Ectodermal cell (in vitro differentiated cells): ENCODE data around the gene TNS1.
A peak's percentile ranks its signal among the peaks of the same experiment; 100 is the strongest.

Source experiments
- H3K27ac ChIP-seq: 2 replicates; pipeline ENCODE4 v1.7.0; 2013; ENCODE audit warnings: mild to moderate bottlenecking, low read depth, low read length; ENCODE audit not compliant: insufficient read depth, poor library complexity, severe bottlenecking
- H3K27me3 ChIP-seq: 2 replicates; pipeline ENCODE4 v1.7.0; 2013; ENCODE audit warnings: mild to moderate bottlenecking, low read length; ENCODE audit not compliant: insufficient read depth, control insufficient read depth, poor library complexity, severe bottlenecking
- H3K36me3 ChIP-seq: one replicate; pipeline ENCODE4 v1.7.0; 2013; ENCODE audit warnings: low read length; ENCODE audit not compliant: control insufficient read depth, insufficient read depth
- H3K4me1 ChIP-seq: one replicate; pipeline ENCODE4 v1.7.0; 2013; ENCODE audit warnings: low read length; ENCODE audit not compliant: control insufficient read depth, insufficient read depth
- H3K4me3 ChIP-seq: 2 replicates; pipeline ENCODE4 v1.7.0; 2013; ENCODE audit warnings: low read depth, low read length, control low read depth; ENCODE audit not compliant: insufficient read depth
- H3K9me3 ChIP-seq: 2 replicates; pipeline ENCODE4 v1.7.0; 2013; ENCODE audit warnings: mild to moderate bottlenecking, low read length, moderate library complexity; ENCODE audit not compliant: control insufficient read depth
- WGBS, 2 experiments: methylation state at CpG; one replicate each; pipeline ENCODE4 v1.1.7; 2013; ENCODE audit warnings: missing lambda C conversion rate in 2 of 2; 5-methylcytosine and 5-hydroxymethylcytosine counted together

Gene TNS1

DNA sequence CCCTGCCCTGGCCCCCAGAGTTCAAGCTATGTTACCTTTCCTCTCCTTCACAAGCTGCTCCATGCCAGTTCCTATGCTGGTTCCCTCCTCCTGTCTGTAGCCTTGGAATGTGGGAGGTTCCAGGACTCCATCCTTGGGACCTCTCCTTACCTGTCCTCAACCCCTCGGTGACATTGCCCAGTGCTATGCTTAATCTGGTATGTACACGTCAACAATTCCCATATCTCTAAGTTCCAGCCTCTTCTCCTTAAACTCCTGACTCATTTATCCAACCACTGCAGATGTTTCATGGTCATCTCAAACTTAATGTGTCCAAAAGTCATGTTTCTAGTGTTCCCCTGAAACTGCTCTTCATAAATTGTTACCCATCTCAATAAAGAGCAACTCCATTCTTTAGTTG, 160.8 kb downstream of the TNS1 start:
- WGBS, 2 experiments: 90 to 92% methylated on average over 2 of the region's 2 CpGs
- Histone ChIP-seq H3K27ac (no peak overlapping the region), H3K4me3 (no peak overlapping the region), H3K36me3 (no peaks in the 10 kb centered on the region), H3K27me3 (peaks cover 33% of the 10 kb centered on the region), H3K9me3 (no peaks in the 10 kb centered on the region), H3K4me1 (peaks cover 19% of the 10 kb centered on the region)

DNA sequence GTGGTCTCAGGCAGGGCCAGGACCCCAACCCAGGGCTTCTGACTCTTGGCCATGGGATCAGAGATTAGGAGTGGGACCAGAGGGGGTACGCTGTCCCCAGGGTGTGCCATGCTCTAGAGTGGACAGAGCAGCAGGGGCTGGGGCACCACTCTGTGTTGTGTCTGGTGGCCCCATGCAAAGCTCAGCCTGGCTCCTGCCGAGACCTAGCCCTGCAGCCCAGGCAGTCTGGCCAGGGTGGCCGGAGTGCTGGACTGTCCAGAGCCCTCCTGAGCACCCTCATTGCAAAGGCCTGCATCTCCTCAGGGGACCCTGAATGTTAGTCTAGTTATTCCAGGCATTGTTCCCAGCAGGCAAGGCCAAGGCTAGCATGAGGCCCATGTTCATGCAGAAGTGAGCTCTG, 162.3 kb downstream of the TNS1 start:
- H3K36me3 ChIP-seq: no peaks in the 10 kb centered on the region
- no peak overlapping the region for H3K27ac ChIP-seq
- H3K4me1 ChIP-seq: peaks cover 34% of the 10 kb centered on the region
- no peaks in the 10 kb centered on the region for H3K9me3 ChIP-seq
- 94 to 95% methylated on average over 3 of the region's 3 CpGs for WGBS, 2 experiments
- H3K27me3 ChIP-seq: peaks cover 39% of the 10 kb centered on the region
- H3K4me3 ChIP-seq: no peak overlapping the region

DNA sequence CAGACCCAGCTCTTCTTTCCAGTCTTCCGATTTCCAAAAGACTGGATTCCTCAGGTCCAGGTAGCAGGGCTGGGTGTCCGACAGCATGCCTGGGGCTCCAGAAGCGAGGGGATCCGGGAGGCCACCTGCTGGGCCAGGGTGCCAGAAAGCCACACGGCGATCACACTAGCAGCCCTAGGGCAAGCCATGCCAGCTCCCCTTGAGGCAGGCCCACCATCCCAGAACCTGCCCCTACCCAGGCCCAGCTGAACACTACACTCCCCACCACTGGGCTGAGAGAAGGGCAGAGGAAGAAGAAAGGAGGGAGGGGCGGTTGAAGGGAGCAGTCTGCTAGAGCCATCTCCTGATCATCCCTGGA, 163.1 kb downstream of the TNS1 start:
- Histone ChIP-seq H3K36me3 (no peaks in the 10 kb centered on the region), H3K27me3 (peaks cover 47% of the 10 kb centered on the region), H3K4me3 (no peak overlapping the region), H3K4me1 (peaks cover 34% of the 10 kb centered on the region), H3K27ac (no peak overlapping the region), H3K9me3 (no peaks in the 10 kb centered on the region)
- WGBS, 2 experiments: 96 to 97% methylated on average over 7 of the region's 7 CpGs

DNA sequence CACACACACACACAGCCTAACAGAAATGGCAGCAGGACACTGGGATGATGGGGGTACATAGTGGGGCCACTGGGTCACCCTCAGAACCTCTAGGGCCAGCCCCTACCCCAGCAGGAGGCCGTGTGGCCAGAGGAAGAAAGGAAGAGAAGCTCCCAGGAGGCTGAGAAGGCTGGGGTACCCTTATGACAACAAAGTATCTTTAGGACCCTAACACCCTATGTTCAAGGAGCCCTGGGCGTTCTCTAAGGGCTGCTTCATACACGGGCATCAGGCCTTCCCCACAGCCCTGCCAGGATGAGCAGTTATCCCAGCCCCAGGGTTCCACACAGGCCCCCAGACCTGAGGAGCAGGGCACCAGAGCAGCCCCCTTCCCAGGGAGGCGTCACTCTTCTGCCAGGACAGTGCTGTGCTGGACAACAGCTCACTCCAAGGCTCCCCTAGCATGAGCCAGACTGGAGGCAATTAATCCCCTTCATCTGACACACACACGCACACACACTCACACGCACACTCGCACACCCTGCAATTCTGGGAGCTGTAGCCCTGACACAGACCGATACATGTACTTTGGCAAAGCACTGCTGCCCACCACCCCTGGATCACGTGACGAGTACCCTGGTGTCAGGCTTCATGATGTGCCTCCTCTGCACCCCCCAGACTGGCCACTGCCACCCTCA, 163.6 kb downstream of the TNS1 start:
- 92 to 94% methylated on average over 10 of the region's 10 CpGs for WGBS, 2 experiments
- no peaks in the 10 kb centered on the region for H3K36me3 ChIP-seq

DNA sequence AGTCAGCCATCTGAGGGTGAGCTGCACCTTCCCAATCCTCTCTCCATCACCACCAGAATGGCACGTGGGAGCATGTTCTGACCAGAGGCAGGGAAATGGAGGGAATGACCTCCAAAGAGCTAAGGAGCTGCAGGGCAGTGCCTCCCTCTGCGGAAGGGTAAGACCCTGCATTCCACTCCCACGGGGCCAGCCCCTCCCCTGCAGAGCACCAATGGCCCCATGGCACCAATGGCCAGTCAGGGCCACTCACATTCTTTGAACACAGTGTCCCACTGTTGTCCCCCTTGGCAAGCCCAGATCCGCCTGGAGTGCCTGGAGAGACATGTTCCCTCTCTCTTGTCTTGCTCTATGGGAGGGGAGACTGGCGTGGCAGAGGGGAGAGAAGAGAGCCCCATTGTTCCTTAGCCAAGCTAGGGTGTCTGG, 164.4 kb downstream of the TNS1 start:
- Histone ChIP-seq H3K4me3 (no peak overlapping the region), H3K4me1 (peaks cover 34% of the 10 kb centered on the region), H3K27me3 (peaks cover 60% of the 10 kb centered on the region), H3K27ac (no peak overlapping the region), H3K9me3 (no peaks in the 10 kb centered on the region), H3K36me3 (no peaks in the 10 kb centered on the region)
- WGBS, 2 experiments: 69 to 70% methylated on average over 5 of the region's 5 CpGs

More for the DNA sequence above, 163.6 kb downstream of the TNS1 start:
- no peaks in the 10 kb centered on the region for H3K9me3 ChIP-seq
- H3K27ac ChIP-seq: no peak overlapping the region
- H3K4me1 ChIP-seq: peaks cover 34% of the 10 kb centered on the region
- peaks cover 53% of the 10 kb centered on the region for H3K27me3 ChIP-seq
- H3K4me3 ChIP-seq: no peak overlapping the region

DNA sequence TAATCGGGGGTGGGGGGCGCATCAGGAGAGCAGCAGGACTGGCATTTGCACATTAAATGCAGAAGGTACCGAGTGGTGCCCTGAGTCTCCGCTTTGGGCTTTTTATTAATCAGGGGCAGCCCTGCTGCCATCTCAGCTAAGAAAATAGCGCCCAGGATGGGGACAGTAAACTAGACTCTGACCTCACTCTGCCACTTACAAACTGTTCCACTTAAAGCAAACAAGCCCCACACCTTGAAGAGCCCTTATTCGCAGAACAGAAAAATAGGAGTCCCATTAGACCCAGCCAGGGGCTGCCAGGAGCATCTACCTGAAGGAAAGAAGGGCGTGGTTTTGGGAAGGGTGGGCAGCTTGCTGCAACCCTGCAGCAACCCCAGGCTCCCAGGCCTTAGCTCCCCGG, 165.3 kb downstream of the TNS1 start:
- 88 to 89% methylated on average over 8 of the region's 8 CpGs for WGBS, 2 experiments
- Histone ChIP-seq H3K4me1 (peaks cover 34% of the 10 kb centered on the region), H3K27ac (no peak overlapping the region), H3K27me3 (peaks cover 69% of the 10 kb centered on the region), H3K4me3 (no peak overlapping the region), H3K9me3 (no peaks in the 10 kb centered on the region), H3K36me3 (no peaks in the 10 kb centered on the region)

DNA sequence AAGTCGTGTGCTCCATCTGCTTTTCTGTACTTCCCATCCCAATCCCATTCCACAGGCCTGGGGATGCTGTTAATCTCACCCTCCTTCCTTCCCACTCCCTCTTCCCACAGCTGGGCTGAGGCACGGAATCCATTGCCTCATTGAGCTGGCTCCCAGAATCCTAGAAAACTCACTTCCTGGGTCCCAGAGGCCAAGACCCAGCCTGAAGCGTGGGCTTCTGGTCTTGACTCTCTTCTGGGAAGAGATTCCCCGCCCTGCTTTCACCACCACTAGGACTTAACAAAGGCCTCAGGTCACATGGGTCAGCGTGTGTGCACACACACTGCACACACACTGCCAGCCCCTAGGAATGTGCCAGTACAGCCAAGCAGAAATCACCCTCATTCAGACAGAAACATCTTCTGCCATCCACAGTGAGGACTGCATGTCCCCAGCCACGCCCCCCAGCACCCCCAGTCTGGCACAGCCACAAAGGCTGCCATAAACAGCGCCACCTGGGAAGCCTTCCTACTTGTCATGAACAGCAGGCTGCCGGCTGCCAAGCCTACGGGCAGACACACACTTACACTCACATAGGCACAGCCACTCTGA, 165.8 kb downstream of the TNS1 start:
- Histone ChIP-seq H3K36me3 (no peaks in the 10 kb centered on the region), H3K27ac (peak overlapping the region; percentile 97), H3K9me3 (no peaks in the 10 kb centered on the region), H3K27me3 (peaks cover 74% of the 10 kb centered on the region), H3K4me1 (peaks cover 34% of the 10 kb centered on the region), H3K4me3 (no peak overlapping the region)
- WGBS, 2 experiments: 66 to 72% methylated on average over 9 of the region's 9 CpGs

DNA sequence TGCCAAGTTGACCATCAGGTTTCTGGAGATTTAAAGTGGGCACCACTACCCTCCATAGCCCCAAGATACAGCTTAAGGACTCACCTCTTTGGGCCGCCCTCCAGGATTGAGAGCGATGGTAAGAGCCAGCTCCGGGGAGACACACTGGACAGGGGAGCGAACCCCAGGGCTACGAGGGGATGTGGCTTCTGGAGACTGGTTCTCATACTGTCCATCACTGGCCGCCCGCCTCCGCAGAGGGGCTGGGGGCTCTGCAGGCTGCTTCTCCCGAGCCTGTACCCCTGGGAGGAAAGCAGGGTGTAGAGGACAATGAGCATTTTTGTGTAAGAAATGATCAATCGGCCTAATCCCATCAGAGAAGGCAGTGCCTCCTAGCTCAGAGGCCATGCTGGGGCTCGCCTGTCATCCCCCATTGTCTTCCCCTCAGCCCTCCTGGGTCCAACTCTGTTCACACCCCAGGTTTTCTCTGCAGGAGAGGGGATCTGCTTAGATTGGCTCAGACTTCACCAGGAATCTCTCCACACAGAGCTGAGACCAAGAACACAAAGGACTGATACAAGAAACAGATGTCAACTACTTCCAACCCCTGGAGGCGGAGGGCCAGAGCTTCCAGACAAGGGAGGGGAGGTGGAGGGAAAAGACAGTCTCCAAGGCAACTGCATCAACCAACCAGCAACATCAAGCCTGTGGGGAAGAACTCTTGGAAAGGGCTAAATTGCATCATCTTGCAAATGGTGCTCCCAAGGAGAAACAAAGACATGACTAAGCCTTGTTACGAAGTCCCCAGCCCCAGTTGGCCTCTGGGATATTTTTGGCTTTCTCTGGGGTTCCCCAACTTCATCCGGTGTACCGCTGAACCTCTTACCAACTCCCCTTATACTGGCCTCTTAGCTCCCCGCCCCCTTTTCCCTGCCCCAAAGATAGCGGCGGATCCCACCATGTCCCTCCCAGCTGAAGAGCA, 166.6 kb downstream of the TNS1 start:
- 44 to 45% methylated on average over 18 of the region's 18 CpGs for WGBS, 2 experiments
- Histone ChIP-seq H3K4me3 (no peak overlapping the region), H3K4me1 (peaks cover 34% of the 10 kb centered on the region), H3K27ac (peak overlapping the region; percentile 97), H3K27me3 (peaks cover 81% of the 10 kb centered on the region), H3K9me3 (no peaks in the 10 kb centered on the region), H3K36me3 (no peaks in the 10 kb centered on the region)

DNA sequence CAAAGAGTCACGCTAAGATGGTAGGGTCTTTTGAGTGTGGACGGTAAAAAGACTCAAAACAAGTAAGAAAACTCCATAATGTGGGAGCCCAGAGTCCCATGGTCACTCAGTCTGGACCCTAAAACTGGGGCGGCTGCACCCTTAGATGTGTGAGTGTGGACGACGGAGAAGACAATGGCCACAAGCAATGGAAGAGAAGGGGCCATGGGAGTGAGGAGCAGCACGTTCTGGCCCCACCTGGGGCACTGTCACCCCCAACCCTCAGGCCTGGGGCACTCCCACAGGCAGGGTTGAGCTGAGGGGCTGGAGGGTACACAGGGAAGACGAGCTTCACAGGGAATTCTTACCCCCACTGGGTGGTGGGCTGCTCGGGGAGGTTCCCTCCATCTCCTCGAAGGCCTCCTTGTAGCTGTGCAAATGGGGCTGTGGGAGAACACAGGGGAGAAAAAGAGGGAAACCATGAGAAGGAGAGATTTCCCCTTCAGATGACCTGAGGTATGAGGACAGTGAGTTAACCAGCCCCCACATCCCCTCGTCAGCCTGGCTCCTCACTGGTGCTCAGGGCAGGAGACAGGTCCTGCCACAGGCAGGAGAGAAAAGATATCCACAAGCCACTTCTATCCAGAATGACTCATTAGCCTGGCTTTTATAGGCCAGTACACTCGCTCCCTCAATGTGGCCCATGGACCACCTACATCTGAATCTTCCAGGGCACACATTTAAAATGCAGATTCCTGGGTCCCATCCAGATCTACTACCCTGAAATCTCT, 167.9 kb downstream of the TNS1 start:
- Histone ChIP-seq H3K9me3 (no peaks in the 10 kb centered on the region), H3K4me3 (no peak overlapping the region), H3K27ac (no peak overlapping the region), H3K4me1 (peaks cover 34% of the 10 kb centered on the region), H3K36me3 (no peaks in the 10 kb centered on the region), H3K27me3 (peaks cover 80% of the 10 kb centered on the region)
- 93 to 94% methylated on average over 11 of the region's 11 CpGs for WGBS, 2 experiments
